T47D (cell line): Measurements from ENCODE around the gene CREB5.

ENCODE experiments used
- DNase-seq, 2 experiments: peaks; one replicate each; pipeline versions ENCODE4 v3.0.0 to v3.0.0-alpha.2; 2011 to 2012; ENCODE audit warnings: low read depth in 1 of 2, low spot score in 1 of 2
- JUND ChIP-seq: IDR thresholded peaks from 2 replicates; pipeline ENCODE4 v1.6.1; 2012; ENCODE audit warnings: low read depth
- in situ Hi-C: cut with HindIII; loops from 2 replicates; pipeline ENCODE4 v1.10.0; 2016; ENCODE audit warnings: low sequenced_read_pairs, low pct_unique_long_range_greater_than_20kb

Gene CREB5

DNA sequence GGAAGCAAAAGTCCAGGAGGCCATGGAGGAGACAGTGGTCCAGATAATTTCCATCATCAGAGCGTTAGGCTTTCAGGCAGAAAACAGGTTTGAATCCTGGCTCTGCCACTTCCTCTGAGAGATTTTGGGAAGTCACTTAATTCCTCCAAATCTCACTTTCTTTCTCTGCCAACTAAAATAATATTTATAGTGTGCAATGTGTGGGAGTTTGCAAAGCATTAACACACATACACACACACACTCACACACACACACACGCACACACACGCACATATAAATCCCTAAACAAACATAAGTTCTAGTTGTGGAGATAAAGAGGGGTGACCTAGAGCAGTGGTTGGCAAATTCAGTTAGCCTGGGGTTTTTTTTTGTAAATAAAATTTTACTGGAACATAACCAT lies 461.0 kb downstream of the CREB5 start:
- in situ Hi-C loops, result no loop called here
- no peak for TF ChIP-seq JUND
- DNase-seq, result no peak

DNA sequence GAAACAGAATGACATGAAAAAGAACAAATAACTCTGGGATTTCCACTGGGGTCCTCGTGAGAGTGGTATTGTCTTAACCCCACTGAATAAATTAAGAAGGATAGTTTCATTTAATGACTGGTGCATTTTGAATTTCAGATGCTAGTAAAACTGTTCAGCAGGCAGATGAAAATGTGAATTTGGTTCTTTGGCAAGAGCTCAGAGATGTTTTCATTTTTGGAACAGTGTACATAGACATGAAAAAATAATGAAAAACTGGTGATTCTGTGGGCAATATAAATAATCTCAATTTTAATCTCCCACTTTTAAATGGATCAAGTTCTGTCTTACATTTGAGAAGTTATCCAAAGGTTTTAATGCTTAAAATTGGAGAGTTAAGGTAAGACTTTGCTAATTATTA lies 461.7 kb downstream of the CREB5 start:
- in situ Hi-C loops, result no loop called here
- TF ChIP-seq JUND, result no peak
- DNase-seq, result no peak
